H9 (cell line): ENCODE results near the gene POU2F2. TPM values are rescaled to one million over a fixed set of nuclear protein-coding genes. Genes with fewer than 3 reads are reported as not detected.

Experiments used
- DNase-seq: peaks from one replicate; pipeline ENCODE4 v3.0.0-alpha.2; 2017
- H2AFZ ChIP-seq: one replicate; pipeline ENCODE4 v1.6.1; 2013; ENCODE audit warnings: mild to moderate bottlenecking, low read length, control low read depth, moderate library complexity
- H2AK5ac ChIP-seq: 2 replicates; pipeline ENCODE4 v1.6.1; 2013; ENCODE audit warnings: low read length, control low read depth, mixed read lengths; ENCODE audit not compliant: insufficient read length
- H2BK120ac ChIP-seq: one replicate; pipeline ENCODE4 v1.6.1; 2013; ENCODE audit warnings: low read depth, mild to moderate bottlenecking, low read length, control low read depth, inconsistent platforms; ENCODE audit not compliant: poor library complexity, severe bottlenecking
- H2BK12ac ChIP-seq: 2 replicates; pipeline ENCODE4 v1.6.1; 2013; ENCODE audit warnings: low read length, control low read depth, mixed read lengths, low read depth; ENCODE audit not compliant: insufficient read length
- H2BK15ac ChIP-seq: 2 replicates; pipeline ENCODE4 v1.6.1; 2013; ENCODE audit warnings: low read depth, low read length, control low read depth
- H2BK20ac ChIP-seq: one replicate; pipeline ENCODE4 v1.6.1; 2013; ENCODE audit warnings: low read depth, mild to moderate bottlenecking, low read length, control low read depth, inconsistent platforms; ENCODE audit not compliant: poor library complexity, severe bottlenecking
- H2BK5ac ChIP-seq: 2 replicates; pipeline ENCODE4 v1.6.1; 2013; ENCODE audit warnings: low read length, control low read depth, mixed read lengths; ENCODE audit not compliant: insufficient read length
- H3K14ac ChIP-seq: 2 replicates; pipeline ENCODE4 v1.6.1; 2013; ENCODE audit warnings: low read length, control low read depth; ENCODE audit not compliant: insufficient read depth
- H3K18ac ChIP-seq: 2 replicates; pipeline ENCODE4 v1.6.1; 2013; ENCODE audit warnings: low read depth, mild to moderate bottlenecking, mixed read lengths, low read length, control low read depth; ENCODE audit not compliant: insufficient read length
- H3K23ac ChIP-seq: 2 replicates; pipeline ENCODE4 v1.6.1; 2013; ENCODE audit warnings: low read length, control low read depth, mixed read lengths, low read depth; ENCODE audit not compliant: insufficient read length
- H3K23me2 ChIP-seq: 2 replicates; pipeline ENCODE4 v1.6.1; 2013; ENCODE audit warnings: low read depth, mild to moderate bottlenecking, mixed read lengths, low read length, control low read depth; ENCODE audit not compliant: insufficient read length, poor library complexity, severe bottlenecking
- H3K27ac ChIP-seq: 2 replicates; pipeline ENCODE4 v1.5.1; 2013; ENCODE audit warnings: low read length, control low read depth, mixed read lengths, low read depth; ENCODE audit not compliant: insufficient read length
- H3K27me3 ChIP-seq: 2 replicates; pipeline ENCODE4 v1.6.1; 2013; ENCODE audit warnings: low read length, control low read depth, inconsistent platforms; ENCODE audit not compliant: insufficient read depth
- H3K4ac ChIP-seq: 2 replicates; pipeline ENCODE4 v1.6.1; 2013; ENCODE audit warnings: low read depth, mild to moderate bottlenecking, control low read depth, inconsistent platforms, low read length, moderate library complexity
- H3K4me1 ChIP-seq: 2 replicates; pipeline ENCODE4 v1.6.1; 2013; ENCODE audit warnings: low read length, control low read depth, inconsistent platforms; ENCODE audit not compliant: insufficient read depth
- H3K4me2 ChIP-seq: 2 replicates; pipeline ENCODE4 v1.6.1; 2013; ENCODE audit warnings: low read length, control low read depth, mixed read lengths; ENCODE audit not compliant: insufficient read length, insufficient read depth
- H3K56ac ChIP-seq: 2 replicates; pipeline ENCODE4 v1.6.1; 2013; ENCODE audit warnings: low read depth, mild to moderate bottlenecking, mixed read lengths, low read length, control low read depth; ENCODE audit not compliant: insufficient read length
- H3K79me1 ChIP-seq: 2 replicates; pipeline ENCODE4 v1.6.1; 2013; ENCODE audit warnings: low read depth, mild to moderate bottlenecking, moderate library complexity, low read length, control low read depth, inconsistent platforms; ENCODE audit not compliant: insufficient read depth, poor library complexity, severe bottlenecking
- H3K79me2 ChIP-seq: 2 replicates; pipeline ENCODE4 v1.6.1; 2013; ENCODE audit warnings: low read length, control low read depth, inconsistent platforms; ENCODE audit not compliant: insufficient read depth
- H3K9ac ChIP-seq: 2 replicates; pipeline ENCODE4 v1.6.1; 2013; ENCODE audit warnings: low read length, control low read depth, mixed read lengths; ENCODE audit not compliant: insufficient read length; ENCODE audit errors: extremely low read depth
- H3K9me3 ChIP-seq: one replicate; pipeline ENCODE4 v1.6.1; 2013; ENCODE audit warnings: low read depth, low read length, inconsistent platforms; ENCODE audit not compliant: control insufficient read depth
- H3T11ph ChIP-seq: one replicate; pipeline ENCODE4 v1.6.1; 2013; ENCODE audit warnings: mild to moderate bottlenecking, low read length, control low read depth, inconsistent platforms
- H4K20me1 ChIP-seq: one replicate; pipeline ENCODE4 v1.6.1; 2013; ENCODE audit not compliant: control insufficient read depth, insufficient read length, insufficient read depth
- H4K5ac ChIP-seq: 2 replicates; pipeline ENCODE4 v1.6.1; 2013; ENCODE audit warnings: low read depth, mild to moderate bottlenecking, mixed read lengths, low read length, control low read depth; ENCODE audit not compliant: insufficient read length
- H4K8ac ChIP-seq: replicated peaks from 2 replicates; pipeline ENCODE4 v1.6.1; 2013; ENCODE audit warnings: low read length, control low read depth, mixed read lengths, low read depth; ENCODE audit not compliant: insufficient read length
- H4K91ac ChIP-seq: 2 replicates; pipeline ENCODE4 v1.6.1; 2013; ENCODE audit warnings: low read depth, mild to moderate bottlenecking, moderate library complexity, mixed read lengths, low read length, control low read depth; ENCODE audit not compliant: insufficient read length
- H3K27ac Mint-ChIP-seq, 3 experiments: 2 replicates in 2 of 3; 3 replicates in 1 of 3; pipeline ENCODE4 v1.8.0; 2020 to 2021; ENCODE audit warnings: mixed read lengths in 3 of 3, mild to moderate bottlenecking in 1 of 3, moderate library complexity in 1 of 3
- H3K27me3 Mint-ChIP-seq: 2 replicates; pipeline ENCODE4 v1.8.0; 2021; ENCODE audit warnings: low read depth, mild to moderate bottlenecking, moderate library complexity, mixed read lengths
- H3K36me3 Mint-ChIP-seq, 3 experiments: 2 replicates in 2 of 3; 3 replicates in 1 of 3; pipeline ENCODE4 v1.8.0; 2020 to 2021; ENCODE audit warnings: low read depth in 3 of 3, mixed read lengths in 3 of 3; ENCODE audit not compliant: insufficient read depth in 1 of 3
- H3K4me1 Mint-ChIP-seq, 2 experiments: 2 replicates each; pipeline ENCODE4 v1.8.0; 2020; ENCODE audit warnings: mixed read lengths in 2 of 2
- H3K4me3 Mint-ChIP-seq, 2 experiments: 2 replicates in 1 of 2; 3 replicates in 1 of 2; pipeline ENCODE4 v1.8.0; 2020 to 2021; ENCODE audit warnings: mild to moderate bottlenecking in 2 of 2, mixed read lengths in 2 of 2, moderate library complexity in 1 of 2
- H3K9me3 Mint-ChIP-seq, 2 experiments: 2 replicates in 1 of 2; 3 replicates in 1 of 2; pipeline ENCODE4 v1.8.0; 2020; ENCODE audit warnings: mild to moderate bottlenecking in 2 of 2, mixed read lengths in 2 of 2, moderate library complexity in 1 of 2
- CTCF ChIP-seq: fragments of 200-600 bp; sonication (generic); conservative IDR thresholded peaks from 3 replicates; pipeline ENCODE4 v1.8.0; 2021; ENCODE audit warnings: antibody characterized with exemption, mild to moderate bottlenecking
- WGBS: extraction: QIAGEN DNeasy Blood & Tissue Kit; methylation state at CpG from one replicate; pipeline ENCODE4 v1.1.7; 2013; ENCODE audit warnings: missing lambda C conversion rate, low lambda C conversion rate, mixed read lengths; ENCODE audit not compliant: insufficient read length; ENCODE audit errors: extremely low coverage; 5-methylcytosine and 5-hydroxymethylcytosine counted together
- total RNA-seq: library from RNA; stranded (reverse); gene quantifications from 2 replicates; pipeline ENCODE4 v1.2.1, GENCODE V29; 2021

The POU2F2 gene
- total RNA-seq, 1 experiment from 2014 or later, result 2.9 TPM

- Histone ChIP-seq H3T11ph (no peak overlapping the region), H3K9ac (no peak overlapping the region), H3K18ac (no peak overlapping the region), H3K14ac (no peak overlapping the region), H3K23ac (no peak overlapping the region), H3K4me1 (0 out of 2 replicates have a peak, but pooled peaks cover 2% of the 10 kb centered on the region), H3K79me1 (no peaks in the 10 kb centered on the region), H3K9me3 (no peaks in the 10 kb centered on the region), H3K56ac (no peak overlapping the region), H3K23me2 (no peaks in the 10 kb centered on the region), H2AK5ac (no peak overlapping the region), H2BK12ac (no peak overlapping the region), H2BK5ac (no peak overlapping the region), H3K79me2 (no peaks in the 10 kb centered on the region), H2BK20ac (no peak overlapping the region), H3K27ac (no peak overlapping the region), H3K4me2 (no peak overlapping the region), H4K20me1 (no peaks in the 10 kb centered on the region), H2BK120ac (no peak overlapping the region), H3K27me3 (no peaks in the 10 kb centered on the region), H2AFZ (no peak overlapping the region), H4K5ac (no peak overlapping the region), H4K8ac (no peak overlapping the region), H2BK15ac (no peak overlapping the region), H4K91ac (no peak overlapping the region), H3K4ac (no peak overlapping the region)
- no peak overlapping the region for H3K4me3 Mint-ChIP-seq
- peaks cover 17% of the 10 kb centered on the region for H3K27me3 Mint-ChIP-seq
- no peaks in the 10 kb centered on the region for H3K36me3 Mint-ChIP-seq
- WGBS, result no CpG with 5 or more reads among the region's 5 CpGs
- H3K27ac Mint-ChIP-seq, result no peak overlapping the region; a peak in 1 of 7 replicates
- peaks cover 14 to 23% of the 10 kb centered on the region in 2 experiments for H3K4me1 Mint-ChIP-seq
- TF ChIP-seq CTCF, result no peak
- H3K9me3 Mint-ChIP-seq, result no peaks in the 10 kb centered on the region; a peak in 1 of 5 replicates
- no peak for DNase-seq
Measured at GRCh38 chr19:42121036-42121621, 11.1 kb downstream of the POU2F2 start.
